Mucosa of stomach (tissue), 1 donor: ENCODE measurements around the gene BCCIP.
A peak's percentile ranks its signal among the peaks of the same experiment; 100 is the strongest.

Experiments used
- H3K27me3 ChIP-seq: one replicate; pipeline ENCODE4 v1.7.0; 2013; ENCODE audit warnings: mild to moderate bottlenecking, low read length; ENCODE audit not compliant: control insufficient read depth, insufficient read depth
- H3K36me3 ChIP-seq: one replicate; pipeline ENCODE4 v1.7.0; 2013; ENCODE audit warnings: low read length; ENCODE audit not compliant: control insufficient read depth, insufficient read depth
- H3K4me1 ChIP-seq: one replicate; pipeline ENCODE4 v1.7.0; 2013; ENCODE audit warnings: mild to moderate bottlenecking, low read length; ENCODE audit not compliant: control insufficient read depth, insufficient read depth
- H3K4me3 ChIP-seq: one replicate; pipeline ENCODE4 v1.7.0; 2013; ENCODE audit warnings: low read length
- H3K9ac ChIP-seq: one replicate; pipeline ENCODE4 v1.7.0; 2013; ENCODE audit warnings: mild to moderate bottlenecking, low read length, moderate library complexity
- H3K9me3 ChIP-seq: one replicate; pipeline ENCODE4 v1.7.0; 2013; ENCODE audit warnings: mild to moderate bottlenecking, low read length, moderate library complexity; ENCODE audit not compliant: control insufficient read depth
- donor health status: Pancreatic carcinoma.

Gene BCCIP

DNA sequence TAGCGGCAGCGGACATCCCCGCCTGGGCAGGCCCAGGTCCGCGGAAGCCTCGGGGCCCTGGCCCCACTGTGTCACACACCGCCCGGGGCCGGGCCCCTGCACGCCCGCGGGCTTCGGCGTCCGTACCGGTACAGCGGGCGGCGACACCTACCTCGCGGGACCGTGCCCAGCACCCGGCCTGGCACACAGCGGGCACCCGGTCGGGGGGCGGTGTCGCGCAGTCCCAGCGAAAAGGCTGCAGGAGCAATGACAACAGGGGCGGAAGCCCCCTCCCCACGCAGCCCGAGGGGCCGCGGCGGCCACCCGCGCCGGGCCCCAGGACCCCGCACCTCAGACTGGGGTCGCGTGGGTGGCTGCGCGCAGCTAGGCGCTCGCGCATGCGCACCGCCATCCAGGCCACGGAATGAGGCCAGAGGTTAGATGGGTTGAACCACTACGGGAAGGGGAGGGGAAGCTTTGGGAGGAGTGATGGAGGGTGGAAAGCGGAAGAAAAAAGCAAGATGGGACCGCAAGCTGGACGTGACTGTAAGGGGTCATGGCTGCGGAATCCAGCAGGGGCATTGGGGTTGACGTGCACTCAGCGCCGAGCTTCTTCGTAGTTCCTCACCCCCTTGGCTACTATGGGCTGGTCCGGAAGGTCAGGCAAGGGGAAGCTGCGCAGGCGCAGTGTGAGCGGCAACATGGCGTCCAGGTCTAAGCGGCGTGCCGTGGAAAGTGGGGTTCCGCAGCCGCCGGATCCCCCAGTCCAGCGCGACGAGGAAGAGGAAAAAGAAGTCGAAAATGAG lies at the start of gene BCCIP, which contains the start of gene UROS:
TSS of gene BCCIP (plus strand) at position 669 of the 785 bp plus-strand sequence. CDS start at position 681, 12 bp downstream.
TSS of gene UROS (minus strand) at position 381 of the 785 bp plus-strand sequence. CDS start 6,759 bp downstream, outside the sequence.
- no peaks in the 10 kb centered on the region for H3K9me3 ChIP-seq
- H3K4me3 ChIP-seq: peak within 1 kb of the TSS; percentile 77
- no peaks in the 10 kb centered on the region for H3K36me3 ChIP-seq
- peaks cover 13% of the 10 kb centered on the region for H3K4me1 ChIP-seq
- no peaks in the 10 kb centered on the region for H3K27me3 ChIP-seq
- peak within 1 kb of the TSS; percentile 84 for H3K9ac ChIP-seq

DNA sequence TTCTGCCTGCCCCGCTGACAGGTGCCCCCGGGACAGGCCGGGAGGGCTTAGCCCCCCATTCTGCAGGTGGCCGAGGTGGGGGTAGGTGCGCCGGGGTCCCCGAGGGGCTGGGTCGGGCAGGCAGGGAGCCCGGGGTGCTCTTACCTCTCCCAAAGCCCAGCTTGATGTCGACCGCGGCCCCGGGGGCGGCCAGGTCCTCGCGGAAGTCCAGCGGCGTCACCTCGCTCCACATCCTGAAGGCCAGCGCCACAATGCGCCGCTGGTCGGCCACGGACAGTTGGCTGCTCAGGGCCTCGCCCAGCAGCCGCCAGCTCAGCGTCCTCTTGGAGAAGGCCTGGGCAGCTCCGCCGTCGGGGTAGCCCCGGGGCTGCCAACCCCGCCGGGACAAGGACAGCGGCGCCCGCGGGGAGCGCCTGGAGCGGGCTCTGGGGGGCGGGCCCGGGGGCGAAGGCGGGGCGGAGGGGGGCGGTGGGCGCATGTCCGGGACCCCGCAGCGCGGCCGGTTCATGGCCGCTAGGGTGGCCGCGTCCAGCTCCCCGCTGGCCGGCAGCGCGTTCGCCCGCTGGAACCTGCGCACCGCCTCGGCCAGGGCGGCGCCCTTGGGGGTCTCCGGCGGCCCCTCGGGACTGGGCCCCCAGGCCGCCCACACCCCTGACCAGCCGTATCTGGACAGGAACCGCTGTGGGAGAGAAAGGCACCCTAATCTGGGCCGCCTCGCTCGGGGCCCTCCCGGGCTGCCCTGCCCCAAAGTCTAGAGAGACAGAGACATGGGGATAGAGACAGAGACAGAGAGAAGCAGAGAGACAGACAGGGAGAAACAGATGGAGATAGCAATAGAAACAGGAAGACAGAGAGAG lies 49.4 kb upstream of the BCCIP start:
- Histone ChIP-seq H3K9me3 (no peaks in the 10 kb centered on the region), H3K4me3 (no peak overlapping the region), H3K4me1 (no peaks in the 10 kb centered on the region), H3K36me3 (no peaks in the 10 kb centered on the region), H3K27me3 (peaks cover 9% of the 10 kb centered on the region), H3K9ac (no peak overlapping the region)

DNA sequence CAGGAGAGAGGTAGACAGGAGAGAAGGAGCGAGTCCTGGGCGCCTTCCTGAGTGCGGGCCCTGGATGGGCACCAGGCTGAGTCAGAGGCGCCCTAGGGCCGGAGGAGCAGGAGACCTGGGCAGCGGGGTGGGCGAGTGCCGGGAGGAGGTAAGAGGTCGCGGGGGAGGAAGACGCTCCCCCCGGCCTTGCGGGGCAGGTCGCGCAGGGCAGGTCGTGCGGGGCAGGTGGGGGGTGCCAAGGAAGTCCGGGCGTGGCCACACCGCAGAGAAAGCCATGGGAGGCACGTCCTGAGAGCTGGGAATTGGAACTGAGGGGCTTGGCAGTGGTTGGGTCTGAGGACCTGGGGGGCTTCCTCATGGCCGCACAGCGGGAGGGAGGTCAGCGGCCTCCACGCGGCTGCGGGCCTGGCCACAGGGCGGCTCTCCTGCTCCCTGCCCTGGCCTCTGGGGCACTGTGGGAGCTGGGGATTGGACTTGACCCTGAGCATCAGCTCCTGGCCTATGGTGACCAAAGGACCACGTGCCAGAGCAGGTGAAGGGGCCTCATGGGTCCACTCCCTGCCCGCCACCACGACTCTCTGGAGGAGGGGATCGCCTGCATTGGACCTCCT lies 48.7 kb upstream of the BCCIP start:
- Histone ChIP-seq H3K4me1 (no peaks in the 10 kb centered on the region), H3K4me3 (no peak overlapping the region), H3K9ac (no peak overlapping the region), H3K27me3 (peaks cover 9% of the 10 kb centered on the region), H3K36me3 (no peaks in the 10 kb centered on the region), H3K9me3 (no peaks in the 10 kb centered on the region)

DNA sequence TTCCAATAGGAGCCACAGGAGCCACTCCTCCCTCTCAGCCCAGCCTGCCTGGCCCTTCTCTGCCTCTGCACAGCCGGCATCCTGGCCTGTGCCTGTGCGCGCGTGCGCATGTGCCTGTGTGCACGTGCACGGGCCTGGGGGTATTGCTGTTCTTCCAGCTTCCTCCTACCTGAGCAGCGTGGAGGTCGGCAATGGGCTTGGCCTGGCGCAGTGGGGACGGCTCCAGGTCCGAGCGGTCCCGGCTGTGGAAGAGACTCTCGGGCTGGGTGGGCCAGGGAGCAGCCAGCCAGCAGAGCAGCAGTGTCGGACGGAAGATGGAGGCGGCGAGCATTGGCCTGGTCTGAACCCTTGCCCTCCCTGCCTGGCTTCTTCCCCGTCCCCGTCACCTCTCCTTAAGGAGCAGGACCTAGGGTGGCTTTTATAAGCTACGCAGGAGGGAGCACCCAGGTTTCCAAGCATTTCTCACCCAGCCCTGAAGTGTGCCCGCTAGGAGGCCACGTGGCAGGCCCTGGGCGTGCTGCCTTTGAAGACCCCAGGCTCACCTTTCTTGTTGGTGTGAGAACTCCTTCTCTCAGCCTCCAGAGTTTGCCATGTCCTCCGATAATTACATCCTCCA lies 47.7 kb upstream of the BCCIP start, which contains the start of gene MMP21:
TSS of gene MMP21 (minus strand) at position 331 of the 616 bp plus-strand sequence. CDS start at position 331, 0 bp downstream.
- Histone ChIP-seq H3K4me1 (no peaks in the 10 kb centered on the region), H3K36me3 (no peaks in the 10 kb centered on the region), H3K9ac (no peak within 1 kb of the TSS), H3K9me3 (no peaks in the 10 kb centered on the region), H3K27me3 (peaks cover 9% of the 10 kb centered on the region), H3K4me3 (no peak within 1 kb of the TSS)

DNA sequence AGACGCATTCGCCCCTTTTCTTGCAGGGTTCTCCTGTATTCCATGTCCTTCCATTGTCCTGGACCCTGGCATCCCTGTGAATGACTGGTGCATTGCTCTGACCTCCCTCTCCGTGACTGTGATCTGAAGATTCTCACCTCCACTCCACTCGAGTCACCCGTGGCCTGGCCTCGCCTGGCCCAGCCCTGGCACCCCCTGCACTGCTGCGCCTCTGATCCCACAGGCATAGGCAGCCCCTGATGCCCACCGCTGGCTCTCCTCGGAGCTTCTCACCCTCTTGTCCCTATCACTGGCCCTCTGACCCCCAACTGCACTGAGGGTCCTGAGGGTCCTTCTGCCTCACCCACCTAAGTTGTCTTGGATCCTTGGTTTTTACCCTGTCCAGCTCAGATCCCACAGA lies 45.5 kb upstream of the BCCIP start:
- no peak overlapping the region for H3K4me3 ChIP-seq
- H3K9ac ChIP-seq: no peak overlapping the region

DNA sequence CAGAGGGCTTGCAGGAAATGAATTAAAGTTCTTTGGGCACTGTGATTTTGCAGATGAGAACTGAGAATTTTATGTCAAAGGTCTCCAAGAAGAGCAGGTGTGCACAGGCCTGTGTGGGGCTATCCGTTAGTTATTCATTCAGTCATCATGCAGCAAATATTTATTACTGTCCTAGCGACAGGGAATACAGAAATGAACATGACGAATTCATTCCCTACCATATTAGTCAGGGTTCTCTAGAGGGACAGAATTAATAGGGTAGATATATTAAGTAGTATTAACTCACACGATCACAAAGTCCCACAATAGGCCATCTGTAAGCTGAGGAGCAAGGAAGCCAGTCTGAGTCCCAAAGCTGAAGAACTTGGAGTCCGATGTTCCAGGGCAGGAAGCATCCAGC lies 44.8 kb upstream of the BCCIP start:
- Histone ChIP-seq H3K27me3 (peaks cover 6% of the 10 kb centered on the region), H3K4me3 (no peak overlapping the region), H3K4me1 (no peaks in the 10 kb centered on the region), H3K9me3 (no peaks in the 10 kb centered on the region), H3K36me3 (no peaks in the 10 kb centered on the region), H3K9ac (no peak overlapping the region)

More for the DNA sequence above, 45.5 kb upstream of the BCCIP start:
- H3K4me1 ChIP-seq: no peaks in the 10 kb centered on the region
- H3K36me3 ChIP-seq: no peaks in the 10 kb centered on the region
- H3K9me3 ChIP-seq: no peaks in the 10 kb centered on the region
- H3K27me3 ChIP-seq: peaks cover 9% of the 10 kb centered on the region

DNA sequence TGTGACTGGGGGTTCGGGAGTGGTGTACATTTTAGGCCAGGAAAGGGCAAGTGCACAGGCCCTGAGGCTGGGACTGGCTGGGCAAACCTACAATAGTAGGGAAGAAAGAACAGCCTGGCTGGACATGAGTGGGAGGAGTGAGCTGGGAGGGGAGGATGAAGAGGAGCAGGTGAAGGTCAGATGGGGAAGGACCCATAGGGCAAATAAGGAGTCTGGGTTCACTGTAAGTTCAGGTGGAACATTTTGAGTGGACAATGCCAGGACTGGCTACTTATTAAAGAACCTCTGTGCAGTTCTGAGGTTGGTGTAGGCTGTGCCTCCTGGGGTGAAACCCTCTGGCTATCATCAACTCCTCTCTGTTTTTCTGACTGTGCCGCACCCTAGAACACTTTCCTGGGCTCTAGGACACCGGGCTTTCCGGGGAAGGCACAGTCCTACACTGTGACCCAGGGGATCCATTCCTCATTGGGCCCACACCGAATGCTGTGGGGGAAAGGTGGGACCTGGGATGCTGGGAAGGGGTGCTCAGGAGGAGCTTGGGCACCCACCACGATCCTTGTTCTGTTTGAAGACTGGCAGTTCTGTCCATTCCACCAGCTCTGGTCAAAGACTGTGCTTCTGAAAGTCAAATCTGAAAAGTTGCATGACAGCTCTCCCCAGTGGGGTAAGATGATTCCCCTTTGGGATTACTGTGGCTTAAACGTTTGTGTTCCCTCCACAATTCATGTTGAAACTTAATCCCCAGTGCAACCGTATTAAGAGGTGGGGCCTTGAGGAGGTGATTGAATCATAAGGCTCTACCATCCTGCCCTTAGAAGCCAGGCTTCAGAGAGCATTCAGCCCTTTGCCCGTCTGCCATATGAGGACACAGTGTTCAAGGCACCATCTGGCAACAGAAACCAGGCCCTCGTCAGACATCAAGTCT lies 43.7 kb upstream of the BCCIP start:
- Histone ChIP-seq H3K4me1 (no peaks in the 10 kb centered on the region), H3K9me3 (no peaks in the 10 kb centered on the region), H3K27me3 (no peaks in the 10 kb centered on the region), H3K9ac (no peak overlapping the region), H3K4me3 (no peak overlapping the region), H3K36me3 (no peaks in the 10 kb centered on the region)

DNA sequence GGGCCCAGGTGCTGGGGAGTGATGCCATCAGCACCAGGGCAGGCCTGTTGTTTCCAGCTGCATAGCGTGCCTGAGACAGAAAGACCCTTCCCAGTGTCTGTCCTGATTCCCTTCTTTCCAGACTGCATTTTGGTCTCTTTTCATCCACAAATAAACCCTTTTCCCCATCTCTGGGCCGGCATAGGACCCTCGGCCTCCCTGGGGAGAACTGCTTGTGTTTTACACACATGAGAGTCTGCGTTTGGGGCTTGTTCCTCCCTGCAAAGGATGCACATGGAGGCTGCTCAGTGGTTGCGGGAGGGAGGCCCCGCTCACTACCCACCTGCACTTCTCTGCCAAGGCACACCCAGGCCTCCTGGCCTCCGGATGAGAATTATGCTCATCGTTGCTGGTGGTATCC lies 42.0 kb upstream of the BCCIP start:
- Histone ChIP-seq H3K4me1 (no peaks in the 10 kb centered on the region), H3K36me3 (no peaks in the 10 kb centered on the region), H3K4me3 (no peak overlapping the region), H3K9me3 (no peaks in the 10 kb centered on the region), H3K9ac (no peak overlapping the region), H3K27me3 (no peaks in the 10 kb centered on the region)

DNA sequence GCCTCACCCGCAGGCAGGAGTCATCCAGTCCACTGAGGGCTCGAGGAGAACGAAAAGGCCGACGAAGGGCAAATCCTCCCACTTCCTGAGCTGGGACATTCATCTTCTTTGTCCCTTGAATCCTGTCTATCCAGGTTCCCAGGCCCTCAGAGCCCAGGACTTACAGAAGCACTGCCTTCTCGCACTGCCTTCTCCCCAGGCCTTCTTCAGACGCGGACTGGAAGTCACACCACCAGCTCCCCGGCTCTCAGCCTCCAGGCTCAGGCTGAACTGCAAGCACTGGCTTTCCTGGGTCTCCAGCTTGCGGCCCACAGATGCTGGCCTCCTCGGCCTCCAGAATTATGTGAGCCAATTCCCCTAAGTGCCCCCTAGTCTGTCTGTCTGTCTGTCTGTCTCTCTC lies 41.3 kb upstream of the BCCIP start:
- Histone ChIP-seq H3K27me3 (no peaks in the 10 kb centered on the region), H3K9me3 (no peaks in the 10 kb centered on the region), H3K36me3 (no peaks in the 10 kb centered on the region), H3K4me1 (no peaks in the 10 kb centered on the region), H3K4me3 (no peak overlapping the region), H3K9ac (no peak overlapping the region)

DNA sequence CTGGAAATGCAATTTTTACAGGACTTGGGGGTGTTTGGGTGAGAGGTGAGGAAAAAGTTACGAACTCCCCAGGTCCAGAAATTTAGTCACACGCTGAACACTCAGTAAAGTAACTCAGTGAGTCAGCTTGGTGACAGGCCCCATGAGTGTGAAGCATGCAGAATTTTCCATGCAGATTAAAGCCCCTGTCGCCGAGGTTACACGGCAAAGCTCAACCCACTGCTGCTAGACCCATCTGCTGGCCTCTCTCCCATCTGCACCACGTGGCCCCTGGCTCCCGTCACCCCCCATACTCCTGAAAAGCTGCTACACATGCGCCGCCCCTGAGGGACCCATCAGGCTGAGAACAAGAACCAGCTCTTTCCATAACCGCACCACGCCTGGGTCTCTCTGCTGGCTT lies 40.7 kb upstream of the BCCIP start:
- H3K27me3 ChIP-seq: no peaks in the 10 kb centered on the region
- no peaks in the 10 kb centered on the region for H3K9me3 ChIP-seq
- H3K4me3 ChIP-seq: no peak overlapping the region
- H3K4me1 ChIP-seq: no peaks in the 10 kb centered on the region
- no peaks in the 10 kb centered on the region for H3K36me3 ChIP-seq
- no peak overlapping the region for H3K9ac ChIP-seq

DNA sequence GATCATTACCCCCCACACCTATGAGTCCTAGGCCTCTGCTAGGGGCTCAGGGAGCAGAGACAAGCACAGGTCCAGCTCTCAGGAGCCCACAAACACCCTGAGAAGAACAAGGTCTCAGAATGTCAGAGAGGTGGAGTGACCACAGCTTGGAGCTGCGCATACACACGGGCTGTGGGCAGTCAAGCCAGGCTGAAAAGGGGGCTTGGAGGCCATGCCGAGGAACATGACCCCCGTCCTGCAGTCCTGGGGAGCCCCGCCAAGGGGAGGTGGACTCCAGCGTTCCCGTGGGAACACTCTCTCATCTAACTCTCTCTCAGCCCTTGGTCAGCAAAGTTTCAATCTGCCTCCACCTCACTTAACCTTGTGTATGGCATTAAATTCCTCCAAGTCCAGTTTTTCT lies 39.9 kb upstream of the BCCIP start:
- no peak overlapping the region for H3K9ac ChIP-seq
- H3K4me1 ChIP-seq: no peaks in the 10 kb centered on the region
- no peaks in the 10 kb centered on the region for H3K36me3 ChIP-seq
- H3K4me3 ChIP-seq: no peak overlapping the region
- H3K27me3 ChIP-seq: no peaks in the 10 kb centered on the region
- no peaks in the 10 kb centered on the region for H3K9me3 ChIP-seq
